Activated CD4-positive, alpha-beta memory T cell treated with anti-CD3 and anti-CD28 coated beads, Interleukin-2, amount 10 ng/mL, durations not matched to agents 7 days and 5 days (primary cell): ENCODE measurements around the gene FHOD3. TPM values are rescaled to one million over a fixed set of nuclear protein-coding genes. Genes with fewer than 3 reads are reported as not detected.

ENCODE experiments used
- CTCF ChIA-PET: fragments of 350-600 bp; sonication (Branson Sonifier 250); formaldehyde crosslinking; loops from one replicate; lab custom pipeline; 2021; ENCODE audit warnings: antibody characterized with exemption, inconsistent platforms; lab: Charles Lee
- POLR2A ChIA-PET: fragments of 350-600 bp; sonication (Branson Sonifier 250); formaldehyde crosslinking; loops from one replicate; lab custom pipeline; 2021; ENCODE audit warnings: antibody characterized with exemption; lab: Charles Lee
- DNase-seq: peaks from one replicate; pipeline ENCODE4 v3.0.0-alpha.2; 2020
- H3K27ac Mint-ChIP-seq: one replicate; pipeline ENCODE4 v1.8.0; 2021; ENCODE audit warnings: mild to moderate bottlenecking, mixed read lengths
- H3K27me3 Mint-ChIP-seq: one replicate; pipeline ENCODE4 v1.8.0; 2021; ENCODE audit warnings: mixed read lengths
- H3K36me3 Mint-ChIP-seq: one replicate; pipeline ENCODE4 v1.8.0; 2021; ENCODE audit warnings: low read depth, mixed read lengths
- H3K4me1 Mint-ChIP-seq: one replicate; pipeline ENCODE4 v1.8.0; 2021; ENCODE audit warnings: mixed read lengths
- H3K4me3 Mint-ChIP-seq: one replicate; pipeline ENCODE4 v1.8.0; 2021; ENCODE audit warnings: mild to moderate bottlenecking, mixed read lengths
- H3K9me3 Mint-ChIP-seq: one replicate; pipeline ENCODE4 v1.8.0; 2021; ENCODE audit warnings: mixed read lengths
- total RNA-seq, 2 experiments: library from RNA; stranded (reverse); gene quantifications; one replicate each; pipeline ENCODE4 v1.2.3, GENCODE V29; 2021

The FHOD3 gene
- total RNA-seq, 2 experiments from 2014 or later = not detected

- Mint-ChIP-seq H3K36me3 (no peaks in the 10 kb centered on the region), H3K4me1 (no peaks in the 10 kb centered on the region), H3K4me3 (no peak overlapping the region), H3K9me3 (peaks cover 6% of the 10 kb centered on the region), H3K27ac (no peak overlapping the region), H3K27me3 (peaks cover 14% of the 10 kb centered on the region)
- no peak for DNase-seq
- ChIA-PET POLR2A (no interaction called here), CTCF (no interaction called here)
Measured at GRCh38 chr18:36314754-36315153, 17.2 kb downstream of the FHOD3 start.

- H3K27me3 Mint-ChIP-seq = peaks cover 13% of the 10 kb centered on the region
- CTCF ChIA-PET = no interaction called here
Measured at GRCh38 chr18:36315736-36316135, 18.2 kb downstream of the FHOD3 start.

GRCh38 chr18:36316246-36316645 is 18.7 kb downstream of the FHOD3 start:
- Mint-ChIP-seq H3K9me3 (peaks cover 6% of the 10 kb centered on the region), H3K4me1 (no peaks in the 10 kb centered on the region), H3K36me3 (no peaks in the 10 kb centered on the region), H3K4me3 (no peak overlapping the region), H3K27me3 (peaks cover 11% of the 10 kb centered on the region), H3K27ac (no peak overlapping the region)
- ChIA-PET CTCF (no interaction called here), POLR2A (no interaction called here)
- no peak for DNase-seq

More at GRCh38 chr18:36315736-36316135, 18.2 kb downstream of the FHOD3 start:
- Mint-ChIP-seq H3K9me3 (peaks cover 6% of the 10 kb centered on the region), H3K36me3 (no peaks in the 10 kb centered on the region), H3K27ac (no peak overlapping the region), H3K4me3 (no peak overlapping the region), H3K4me1 (no peaks in the 10 kb centered on the region)
- no peak for DNase-seq
- POLR2A ChIA-PET = no interaction called here

- H3K27me3 Mint-ChIP-seq = peaks cover 5% of the 10 kb centered on the region
- CTCF ChIA-PET = no interaction called here
Measured at GRCh38 chr18:36321658-36322407, 24.3 kb downstream of the FHOD3 start.

GRCh38 chr18:36322408-36322728 is 24.9 kb downstream of the FHOD3 start:
- H3K27me3 Mint-ChIP-seq = peaks cover 5% of the 10 kb centered on the region
- no peaks in the 10 kb centered on the region for H3K36me3 Mint-ChIP-seq
- no peak for DNase-seq
- no peak overlapping the region for H3K27ac Mint-ChIP-seq
- no peaks in the 10 kb centered on the region for H3K4me1 Mint-ChIP-seq
- CTCF ChIA-PET = no interaction called here
- POLR2A ChIA-PET = no interaction called here
- no peak overlapping the region for H3K4me3 Mint-ChIP-seq
- peaks cover 6% of the 10 kb centered on the region for H3K9me3 Mint-ChIP-seq

More at GRCh38 chr18:36321658-36322407, 24.3 kb downstream of the FHOD3 start:
- Mint-ChIP-seq H3K4me1 (no peaks in the 10 kb centered on the region), H3K36me3 (no peaks in the 10 kb centered on the region), H3K4me3 (no peak overlapping the region), H3K9me3 (peaks cover 6% of the 10 kb centered on the region), H3K27ac (no peak overlapping the region)
- DNase-seq = no peak
- POLR2A ChIA-PET = no interaction called here

- Mint-ChIP-seq H3K4me3 (no peak overlapping the region), H3K36me3 (no peaks in the 10 kb centered on the region), H3K27ac (no peak overlapping the region), H3K27me3 (peaks cover 5% of the 10 kb centered on the region), H3K4me1 (no peaks in the 10 kb centered on the region), H3K9me3 (peaks cover 6% of the 10 kb centered on the region)
- ChIA-PET POLR2A (no interaction called here), CTCF (no interaction called here)
- DNase-seq = no peak
Measured at GRCh38 chr18:36322734-36323133, 25.2 kb downstream of the FHOD3 start.

GRCh38 chr18:36323421-36323820 is 25.9 kb downstream of the FHOD3 start:
- Mint-ChIP-seq H3K4me1 (no peaks in the 10 kb centered on the region), H3K27ac (no peak overlapping the region), H3K36me3 (no peaks in the 10 kb centered on the region), H3K4me3 (no peak overlapping the region), H3K27me3 (peaks cover 5% of the 10 kb centered on the region), H3K9me3 (peaks cover 5% of the 10 kb centered on the region)
- ChIA-PET CTCF (no interaction called here), POLR2A (no interaction called here)
- no peak for DNase-seq

- H3K27me3 Mint-ChIP-seq = peaks cover 5% of the 10 kb centered on the region
- CTCF ChIA-PET = interaction anchor here (0.6 kb wide), 1 partner anchor 1212 kb away, joined by 3 read pairs; no protein-coding TSS in a partner anchor
- no peaks in the 10 kb centered on the region for H3K4me1 Mint-ChIP-seq
- POLR2A ChIA-PET = no interaction called here
- no peaks in the 10 kb centered on the region for H3K36me3 Mint-ChIP-seq
- no peaks in the 10 kb centered on the region for H3K9me3 Mint-ChIP-seq
- H3K4me3 Mint-ChIP-seq = no peak overlapping the region
- H3K27ac Mint-ChIP-seq = no peak overlapping the region
- no peak for DNase-seq
Measured at GRCh38 chr18:36325846-36326245, 28.3 kb downstream of the FHOD3 start.

- Mint-ChIP-seq H3K36me3 (no peaks in the 10 kb centered on the region), H3K4me3 (no peak overlapping the region), H3K27me3 (peaks cover 5% of the 10 kb centered on the region), H3K4me1 (no peaks in the 10 kb centered on the region), H3K27ac (no peak overlapping the region), H3K9me3 (no peaks in the 10 kb centered on the region)
- ChIA-PET CTCF (no interaction called here), POLR2A (no interaction called here)
- DNase-seq = no peak
Measured at GRCh38 chr18:36326771-36327170, 29.3 kb downstream of the FHOD3 start.

- Mint-ChIP-seq H3K4me1 (no peaks in the 10 kb centered on the region), H3K27ac (no peak overlapping the region), H3K9me3 (no peaks in the 10 kb centered on the region), H3K27me3 (peaks cover 5% of the 10 kb centered on the region), H3K4me3 (no peak overlapping the region), H3K36me3 (no peaks in the 10 kb centered on the region)
- POLR2A ChIA-PET = no interaction called here
- CTCF ChIA-PET = no interaction called here
- DNase-seq = no peak
Measured at GRCh38 chr18:36327352-36328316, 30.1 kb downstream of the FHOD3 start.

GRCh38 chr18:36328385-36328858 is 30.9 kb downstream of the FHOD3 start:
- Mint-ChIP-seq H3K27ac (no peak overlapping the region), H3K27me3 (peaks cover 5% of the 10 kb centered on the region), H3K36me3 (no peaks in the 10 kb centered on the region), H3K4me1 (no peaks in the 10 kb centered on the region), H3K9me3 (no peaks in the 10 kb centered on the region), H3K4me3 (no peak overlapping the region)
- DNase-seq = no peak
- POLR2A ChIA-PET = no interaction called here
- CTCF ChIA-PET = no interaction called here

GRCh38 chr18:36328916-36329315 is 31.4 kb downstream of the FHOD3 start:
- Mint-ChIP-seq H3K4me1 (no peaks in the 10 kb centered on the region), H3K4me3 (no peak overlapping the region), H3K27me3 (peaks cover 3% of the 10 kb centered on the region), H3K27ac (no peak overlapping the region), H3K9me3 (no peaks in the 10 kb centered on the region), H3K36me3 (no peaks in the 10 kb centered on the region)
- DNase-seq = no peak
- POLR2A ChIA-PET = no interaction called here
- CTCF ChIA-PET = no interaction called here

- peaks cover 2% of the 10 kb centered on the region for H3K27me3 Mint-ChIP-seq
- H3K27ac Mint-ChIP-seq = no peak overlapping the region
- no peaks in the 10 kb centered on the region for H3K36me3 Mint-ChIP-seq
- DNase-seq = no peak
- H3K4me1 Mint-ChIP-seq = no peaks in the 10 kb centered on the region
- ChIA-PET CTCF (no interaction called here), POLR2A (no interaction called here)
- no peak overlapping the region for H3K4me3 Mint-ChIP-seq
- no peaks in the 10 kb centered on the region for H3K9me3 Mint-ChIP-seq
Measured at GRCh38 chr18:36329684-36330434, 32.3 kb downstream of the FHOD3 start.
